RWPE2 (cell line): ENCODE measurements around the gene GPR87.
A peak's percentile ranks its signal among the peaks of the same experiment; 100 is the strongest.

ENCODE experiments used
- ATAC-seq: fragments of 200-7000 bp; cut with Tn5 transposase; 3 replicates; pipeline ENCODE4 v1.9.1; 2021; ENCODE audit warnings: low read depth
- DNase-seq: peaks from one replicate; pipeline ENCODE4 v3.0.0-alpha.2; 2020; ENCODE audit warnings: low spot score
- H3K27ac ChIP-seq: fragments of 450-650 bp; 2 replicates; pipeline ENCODE4 v1.5.1; 2017; ENCODE audit warnings: mild to moderate bottlenecking; ENCODE audit not compliant: poor library complexity, severe bottlenecking
- H3K27me3 ChIP-seq: fragments of 250-450 bp; sonication (Bioruptor Pico); 2 replicates; pipeline ENCODE4 v1.5.1; 2021; ENCODE audit warnings: mild to moderate bottlenecking, moderate library complexity; ENCODE audit not compliant: insufficient read depth, poor library complexity, severe bottlenecking
- H3K36me3 ChIP-seq: fragments of 250-450 bp; sonication (Bioruptor Pico); 2 replicates; pipeline ENCODE4 v1.5.1; 2020; ENCODE audit warnings: low read depth, mild to moderate bottlenecking, moderate library complexity
- H3K4me1 ChIP-seq: fragments of 250-450 bp; sonication (Bioruptor Pico); 2 replicates; pipeline ENCODE4 v1.5.1; 2021; ENCODE audit warnings: mild to moderate bottlenecking, moderate library complexity; ENCODE audit not compliant: insufficient read depth, poor library complexity, severe bottlenecking
- H3K4me3 ChIP-seq: fragments of 250-450 bp; sonication (Bioruptor Pico); 2 replicates; pipeline ENCODE4 v1.5.1; 2021; ENCODE audit warnings: mild to moderate bottlenecking, moderate library complexity; ENCODE audit not compliant: severe bottlenecking
- H3K9me3 ChIP-seq: fragments of 250-450 bp; sonication (Bioruptor Pico); 2 replicates; pipeline ENCODE4 v1.5.1; 2021; ENCODE audit warnings: mild to moderate bottlenecking, moderate library complexity; ENCODE audit not compliant: severe bottlenecking
- CTCF ChIP-seq: fragments of 450-650 bp; IDR thresholded peaks from one replicate; pipeline ENCODE4 v1.5.1; 2017; ENCODE audit warnings: mild to moderate bottlenecking, moderate library complexity; ENCODE audit not compliant: poor library complexity, severe bottlenecking

GPR87 gene

DNA sequence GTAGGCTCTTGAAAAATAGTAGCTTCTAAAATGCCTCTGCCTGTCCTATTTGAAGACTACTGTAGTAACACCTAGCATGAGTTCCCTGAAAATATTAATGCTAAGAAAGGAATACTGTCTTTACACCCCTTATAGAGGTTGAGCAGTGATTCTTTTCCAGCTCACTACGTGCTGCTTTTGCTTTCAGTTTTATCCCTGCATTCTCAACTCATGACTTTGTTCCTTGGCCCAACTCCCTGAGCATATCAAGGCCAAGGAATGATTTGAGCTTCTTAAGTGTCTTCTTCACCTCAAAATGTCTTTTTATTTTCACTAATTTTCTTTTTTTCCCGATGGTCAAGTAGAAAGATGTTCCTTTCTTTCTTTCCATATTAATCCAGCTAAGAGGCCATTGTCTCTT is 29.2 kb upstream of the GPR87 start:
- ATAC-seq (0 out of 3 replicates have a peak, but pooled peaks have one; percentile 31), DNase-seq (no peak)
- no peak overlapping the region for H3K4me3 ChIP-seq
- H3K4me1 ChIP-seq: no peaks in the 10 kb centered on the region
- H3K36me3 ChIP-seq: no peaks in the 10 kb centered on the region
- no peaks in the 10 kb centered on the region for H3K9me3 ChIP-seq
- TF ChIP-seq CTCF: no peak
- no peak overlapping the region for H3K27ac ChIP-seq
- no peaks in the 10 kb centered on the region for H3K27me3 ChIP-seq

GRCh38 chr3:151331696-151332095 is 15.1 kb upstream of the GPR87 start:
- DNase-seq (no peak), ATAC-seq (no peak)
- Histone ChIP-seq H3K4me1 (peaks cover 9% of the 10 kb centered on the region), H3K27ac (no peak overlapping the region), H3K36me3 (no peaks in the 10 kb centered on the region), H3K9me3 (no peaks in the 10 kb centered on the region), H3K4me3 (no peak overlapping the region), H3K27me3 (no peaks in the 10 kb centered on the region)
- no peak for TF ChIP-seq CTCF

GRCh38 chr3:151330899-151331298 is 14.3 kb upstream of the GPR87 start:
- ATAC-seq (no peak), DNase-seq (no peak)
- no peaks in the 10 kb centered on the region for H3K27me3 ChIP-seq
- peaks cover 9% of the 10 kb centered on the region for H3K4me1 ChIP-seq
- H3K27ac ChIP-seq: no peak overlapping the region
- no peaks in the 10 kb centered on the region for H3K9me3 ChIP-seq
- no peaks in the 10 kb centered on the region for H3K36me3 ChIP-seq
- TF ChIP-seq CTCF: no peak
- no peak overlapping the region for H3K4me3 ChIP-seq

DNA sequence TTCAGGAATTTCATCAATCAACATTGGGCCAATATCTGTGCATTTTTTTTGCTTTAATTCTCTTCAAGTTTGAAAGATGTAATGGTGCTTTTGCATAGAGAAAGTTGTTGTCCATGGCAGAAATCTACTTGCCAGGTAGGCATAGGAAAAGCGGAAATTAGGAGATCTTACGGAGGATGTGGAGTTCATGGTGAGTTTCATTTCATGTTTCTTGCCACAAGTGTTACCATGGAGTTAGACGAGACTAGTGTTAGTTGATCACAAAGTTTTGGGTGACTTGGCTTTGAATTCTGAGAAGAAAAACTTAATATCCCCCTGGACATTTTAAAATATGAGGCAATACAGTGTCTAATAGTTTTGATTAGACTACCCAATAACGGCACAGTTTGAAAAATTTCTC is 13.8 kb upstream of the GPR87 start:
- peaks cover 9% of the 10 kb centered on the region for H3K4me1 ChIP-seq
- no peak for DNase-seq
- no peak overlapping the region for H3K4me3 ChIP-seq
- H3K36me3 ChIP-seq: no peaks in the 10 kb centered on the region
- no peaks in the 10 kb centered on the region for H3K27me3 ChIP-seq
- no peak for ATAC-seq
- H3K27ac ChIP-seq: no peak overlapping the region
- no peaks in the 10 kb centered on the region for H3K9me3 ChIP-seq
- TF ChIP-seq CTCF: no peak

DNA sequence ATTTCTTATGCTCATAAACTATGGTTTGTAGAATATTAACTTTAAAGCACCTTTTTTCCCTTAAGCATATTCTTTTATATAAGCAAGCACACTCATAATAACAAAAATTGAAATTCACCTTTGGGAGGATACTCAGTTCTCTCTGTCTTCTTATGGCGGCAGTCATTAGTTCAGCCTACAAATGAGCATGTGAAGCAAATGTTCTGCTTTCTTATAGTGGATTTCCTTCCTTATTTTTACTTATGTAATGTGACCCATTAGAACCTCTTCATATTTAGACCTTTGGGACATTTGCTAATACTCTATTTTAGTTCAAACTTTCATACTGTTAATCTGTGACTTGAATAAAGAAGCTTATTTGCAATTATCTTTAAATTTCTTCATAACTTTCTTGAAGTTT is 12.7 kb upstream of the GPR87 start, which contains the start of gene P2RY13:
TSS of gene P2RY13 (minus strand) at position 187 of the 400 bp plus-strand sequence. CDS start at position 166, 21 bp downstream.
- no peak for TF ChIP-seq CTCF
- no peaks in the 10 kb centered on the region for H3K27me3 ChIP-seq
- peaks cover 14% of the 10 kb centered on the region for H3K4me1 ChIP-seq
- H3K27ac ChIP-seq: no peak within 1 kb of the TSS
- H3K4me3 ChIP-seq: no peak within 1 kb of the TSS
- DNase-seq: no peak
- ATAC-seq: no peak
- no peaks in the 10 kb centered on the region for H3K36me3 ChIP-seq
- H3K9me3 ChIP-seq: no peaks in the 10 kb centered on the region
